NCI-H2029 (cell line): ENCODE results near the gene COL9A1.

Source experiments
- DNase-seq: peaks from one replicate; lab custom pipeline; 2025; lab: John Stamatoyannopoulos, UW

The COL9A1 gene

DNA sequence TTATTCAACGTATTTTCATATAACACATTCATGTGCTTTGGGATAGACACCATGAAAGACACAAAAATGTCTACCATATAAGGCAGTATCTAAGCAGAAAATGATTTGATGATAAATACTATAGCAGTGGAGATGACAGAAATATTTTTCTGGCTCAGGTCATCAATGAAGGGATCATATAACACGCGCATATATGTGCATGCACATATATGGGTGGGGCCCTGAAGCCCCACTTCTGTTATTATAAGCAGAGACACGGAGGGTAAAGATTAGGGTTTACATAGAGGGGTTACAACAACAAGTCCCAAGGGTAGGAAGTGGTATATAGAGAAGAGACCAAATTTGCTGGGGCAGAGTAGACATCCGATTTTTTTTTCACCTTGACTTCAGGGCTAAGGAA is 16.0 kb downstream of the COL9A1 start:
- no peak for DNase-seq

DNA sequence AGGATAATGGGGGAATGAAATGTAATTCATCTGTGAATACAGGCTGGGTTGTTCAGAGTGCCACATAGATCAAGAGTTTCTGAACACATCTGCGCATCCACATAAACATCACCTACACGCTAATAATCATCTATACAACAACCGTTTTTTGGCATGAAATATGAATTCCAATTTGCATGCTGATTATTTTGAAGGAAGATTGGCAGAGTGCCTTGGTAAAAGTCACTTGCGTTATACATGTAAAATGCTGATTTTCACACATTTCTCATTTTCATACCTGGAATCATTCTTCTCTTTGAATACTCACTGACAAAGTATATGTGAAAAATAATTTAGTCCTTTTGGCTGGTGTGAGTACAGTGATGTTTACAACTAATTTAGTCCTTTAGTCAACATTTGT is 17.7 kb downstream of the COL9A1 start:
- DNase-seq: no peak

DNA sequence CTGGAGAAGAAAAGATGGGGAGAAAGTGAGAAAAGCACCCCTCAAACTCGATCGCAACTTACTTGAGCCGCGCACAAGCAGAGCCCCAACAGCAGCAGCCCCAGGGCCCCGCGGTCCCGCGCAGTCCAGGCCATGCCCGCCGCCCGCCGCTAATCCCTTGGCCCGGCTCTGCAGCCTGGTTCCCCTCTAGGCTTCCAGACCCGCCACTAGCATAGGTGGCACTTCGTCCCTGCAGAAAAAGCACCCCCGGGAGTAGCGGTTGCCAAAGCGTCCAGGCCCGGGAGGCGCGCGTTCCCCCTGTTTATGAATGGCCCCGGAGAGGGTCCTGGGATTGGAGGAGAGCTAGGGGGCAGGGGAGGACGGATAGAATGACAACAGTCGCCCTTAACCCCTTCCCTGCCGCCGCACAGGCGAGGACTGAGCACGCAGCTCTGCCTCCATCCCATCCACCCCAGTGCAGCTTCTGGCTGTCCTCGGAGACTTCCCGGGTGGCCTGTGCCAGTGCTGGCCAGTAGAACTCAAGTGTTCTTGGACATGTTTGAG is 19.9 kb downstream of the COL9A1 start:
- no peak for DNase-seq

DNA sequence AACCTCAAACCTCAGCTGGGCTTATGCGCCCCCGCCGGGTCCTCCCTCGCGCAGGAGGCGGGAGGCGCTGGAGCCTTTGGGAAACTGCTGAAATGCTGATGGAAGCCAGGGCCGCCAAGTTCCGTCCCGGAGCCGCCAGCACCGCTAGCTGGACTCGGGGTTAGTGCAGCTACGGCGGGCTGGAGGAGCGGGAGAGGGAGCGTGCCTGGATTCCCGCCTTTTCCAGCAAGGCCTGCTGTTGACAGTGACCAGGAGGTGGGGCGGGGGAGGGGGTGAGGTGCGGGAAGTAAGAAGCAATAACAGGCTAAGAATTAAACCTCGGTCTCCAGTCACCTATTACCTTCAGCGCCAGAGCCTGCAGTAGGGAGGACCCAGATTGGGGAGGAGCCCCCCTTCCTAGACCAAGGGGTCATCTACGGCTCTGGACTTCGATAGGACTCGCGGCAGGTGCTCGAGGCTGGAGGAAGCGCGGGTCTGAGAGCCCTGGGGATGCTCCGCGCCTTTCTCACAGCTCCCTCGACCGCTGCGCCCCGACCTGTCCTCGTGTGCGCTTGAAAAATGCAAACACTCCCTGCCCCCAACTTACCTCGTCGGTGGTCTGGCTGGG is 20.5 kb downstream of the COL9A1 start:
- DNase-seq: no peak

DNA sequence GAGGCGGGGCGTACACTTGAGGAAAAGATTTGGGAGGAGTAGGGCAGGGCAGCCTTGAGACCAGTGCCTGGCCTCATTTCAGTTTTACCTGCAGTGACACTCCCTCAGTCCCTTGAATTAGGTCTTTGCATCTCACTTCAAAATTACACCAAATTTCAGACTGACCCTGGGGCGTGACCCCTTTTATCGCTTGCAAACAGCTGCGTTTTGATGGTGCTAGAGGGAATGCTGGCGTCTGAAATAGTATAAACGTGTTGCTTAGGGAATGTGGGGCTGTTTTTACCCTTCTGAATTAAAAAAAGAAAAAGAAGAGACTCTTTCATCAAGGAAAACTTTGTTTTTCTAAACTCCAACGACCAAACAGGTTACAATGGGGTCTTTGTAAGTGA is 21.0 kb downstream of the COL9A1 start:
- no peak for DNase-seq

DNA sequence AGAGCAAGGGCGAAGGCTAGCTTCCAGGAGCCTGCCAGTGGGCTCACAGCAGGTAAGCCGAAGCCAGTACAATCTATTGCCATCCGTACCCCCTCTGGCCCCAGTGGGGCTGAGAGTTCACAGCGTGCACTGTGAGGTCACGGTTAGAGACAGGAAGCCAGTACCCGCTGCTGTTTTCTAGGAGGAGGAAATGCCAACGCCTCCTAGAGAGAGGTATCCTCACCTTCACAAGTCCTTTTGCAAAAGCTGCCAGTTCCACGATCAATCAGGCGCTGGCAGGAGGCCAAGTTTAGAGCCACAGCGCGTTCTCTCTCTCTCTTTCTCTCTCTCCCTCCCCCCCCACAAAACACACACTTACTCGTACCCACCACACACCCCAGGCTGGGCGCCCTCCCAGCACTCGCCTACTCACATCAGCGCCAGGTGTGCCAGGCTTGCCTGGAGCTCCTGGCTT is 22.5 kb downstream of the COL9A1 start:
- DNase-seq: peak; percentile 81

DNA sequence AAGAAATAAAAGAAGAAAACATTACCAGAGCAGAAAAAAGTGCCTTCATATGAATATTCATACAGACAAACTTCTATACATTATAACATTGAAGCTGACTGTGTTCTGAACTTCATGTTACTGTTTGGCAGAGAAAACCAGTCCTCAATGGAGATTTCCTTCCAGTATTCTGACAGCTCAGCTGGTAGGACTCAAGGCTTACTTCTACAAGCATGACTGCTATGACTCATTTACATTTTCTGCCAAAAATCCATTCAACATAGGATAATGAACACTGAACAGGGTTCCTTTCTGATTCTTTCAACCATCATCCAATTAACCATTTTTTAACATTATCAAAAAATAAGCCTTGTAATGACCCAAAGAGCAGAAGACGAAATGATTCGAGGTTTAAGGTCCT is 25.4 kb downstream of the COL9A1 start:
- DNase-seq: no peak

DNA sequence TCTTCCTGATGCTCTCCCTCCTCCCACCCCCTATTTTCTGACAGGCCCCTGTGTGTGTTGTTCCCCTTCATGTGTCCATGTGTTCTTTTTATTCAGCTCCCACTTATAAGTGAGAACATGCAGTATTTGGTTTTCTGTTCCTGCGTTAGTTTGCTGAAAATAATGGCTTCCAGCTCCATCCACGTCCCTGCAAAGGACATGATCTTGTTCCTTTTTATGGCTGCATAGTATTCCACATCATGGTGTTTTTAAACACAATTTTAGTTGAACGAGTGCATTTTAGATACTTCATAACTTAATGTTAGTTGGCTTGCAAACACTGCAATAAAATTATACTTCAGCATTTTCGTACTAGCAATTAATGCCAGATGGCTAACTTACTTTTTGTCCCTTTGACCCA is 28.5 kb downstream of the COL9A1 start:
- no peak for DNase-seq

DNA sequence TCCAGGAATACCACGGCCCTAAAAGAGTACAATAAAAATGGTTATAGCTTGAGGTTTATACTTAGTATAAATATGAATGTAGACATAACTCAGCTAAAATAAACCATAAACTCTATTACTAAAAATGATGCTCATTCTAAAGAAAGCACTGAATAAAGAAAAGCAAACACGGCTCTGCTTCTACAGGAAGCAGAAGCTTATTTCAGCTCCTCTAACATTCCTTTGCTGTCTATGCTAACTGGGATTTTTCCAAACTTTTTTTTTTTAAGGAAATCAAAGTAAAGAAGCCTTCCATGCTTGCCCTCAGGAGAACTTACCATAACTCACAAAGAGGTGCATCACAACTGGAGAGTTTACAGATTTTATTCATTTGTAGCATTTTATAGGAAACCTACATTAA is 30.8 kb downstream of the COL9A1 start:
- no peak for DNase-seq

DNA sequence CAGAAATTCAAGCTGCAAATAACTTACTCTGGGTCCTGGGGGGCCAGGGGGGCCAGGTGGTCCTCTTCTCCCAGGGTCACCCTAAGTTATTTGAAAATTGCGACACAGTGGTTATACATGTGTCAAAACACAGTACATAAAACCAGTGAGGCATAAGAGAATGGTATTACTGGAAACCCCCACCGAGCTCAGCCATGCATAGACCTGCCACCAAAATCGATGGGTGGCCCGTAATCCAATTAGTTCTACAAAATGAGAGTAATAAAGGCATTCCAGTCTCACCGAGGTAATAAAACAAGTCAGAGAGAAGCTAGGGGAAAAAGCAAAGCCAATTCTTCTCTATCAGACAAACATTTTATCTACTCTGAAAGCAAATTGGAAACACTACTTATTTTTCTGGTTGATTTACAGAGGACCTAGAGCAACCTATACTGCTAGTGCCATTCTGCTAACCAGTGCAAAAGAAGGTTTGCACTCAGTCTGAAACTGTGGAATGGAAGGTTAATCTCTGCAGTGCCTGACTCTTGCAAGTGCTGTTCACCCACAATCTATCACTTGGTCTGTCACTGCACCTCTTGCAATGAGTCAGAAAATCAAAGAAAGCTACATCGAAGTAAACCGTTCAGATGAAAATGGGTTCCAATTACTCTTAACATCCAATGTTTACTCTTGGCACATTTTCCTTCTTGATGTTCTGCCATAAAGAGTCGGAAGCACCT is 32.4 kb downstream of the COL9A1 start:
- DNase-seq: no peak

DNA sequence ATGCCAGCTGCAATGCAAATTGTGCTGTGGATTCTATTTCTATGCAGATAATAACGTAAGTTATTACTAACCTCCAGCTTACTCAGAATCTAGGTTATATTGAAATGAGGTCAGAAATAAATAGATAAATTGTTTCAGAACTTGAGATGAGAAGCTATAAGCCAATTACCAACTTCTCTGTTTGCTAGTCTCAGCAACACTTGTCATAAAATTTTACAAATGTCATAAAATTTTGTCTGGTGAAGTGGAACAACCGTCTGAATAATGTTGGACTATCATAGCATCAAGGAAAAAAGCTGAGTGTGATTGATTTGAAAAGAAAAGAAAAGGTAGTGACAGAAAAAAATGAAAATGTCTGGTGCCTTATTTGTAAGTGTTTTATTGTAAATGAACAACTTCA is 36.7 kb downstream of the COL9A1 start:
- no peak for DNase-seq

DNA sequence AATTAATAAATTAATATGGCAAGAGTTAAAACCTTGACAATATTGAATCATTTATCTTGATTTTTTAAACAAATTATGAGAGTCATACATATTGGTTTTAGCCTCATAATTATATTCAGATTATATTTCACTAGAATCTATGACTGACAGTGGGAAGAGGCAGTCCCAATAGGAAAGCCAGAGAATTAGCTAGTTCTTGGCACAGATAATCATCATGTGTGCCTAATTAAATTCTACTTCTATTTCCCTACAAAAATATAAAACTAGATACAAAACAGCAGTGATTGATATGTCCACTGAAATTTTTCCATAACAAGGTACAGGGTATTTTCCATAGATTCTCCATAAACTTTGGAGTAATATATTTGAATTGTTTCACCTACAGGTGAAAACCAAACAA is 38.6 kb downstream of the COL9A1 start:
- no peak for DNase-seq

DNA sequence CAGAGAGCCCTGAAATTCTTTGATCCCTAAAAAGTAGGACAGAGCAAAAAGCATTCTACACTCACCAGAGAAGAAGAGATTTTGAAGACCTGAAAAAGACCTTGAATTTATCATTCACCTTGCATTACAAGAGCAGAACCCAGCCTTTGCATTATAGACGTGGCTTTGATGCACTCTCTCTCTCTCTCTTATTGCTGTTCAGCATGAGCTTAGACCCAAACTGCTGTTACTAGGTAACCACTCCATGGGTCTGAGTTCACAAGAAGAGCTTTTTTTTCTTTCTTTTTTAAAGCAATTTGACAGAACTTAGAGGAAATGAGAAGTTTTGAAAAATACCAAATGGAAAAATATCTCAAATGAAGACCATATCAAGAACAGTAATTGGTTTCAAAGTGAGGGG is 44.4 kb downstream of the COL9A1 start:
- DNase-seq: no peak

DNA sequence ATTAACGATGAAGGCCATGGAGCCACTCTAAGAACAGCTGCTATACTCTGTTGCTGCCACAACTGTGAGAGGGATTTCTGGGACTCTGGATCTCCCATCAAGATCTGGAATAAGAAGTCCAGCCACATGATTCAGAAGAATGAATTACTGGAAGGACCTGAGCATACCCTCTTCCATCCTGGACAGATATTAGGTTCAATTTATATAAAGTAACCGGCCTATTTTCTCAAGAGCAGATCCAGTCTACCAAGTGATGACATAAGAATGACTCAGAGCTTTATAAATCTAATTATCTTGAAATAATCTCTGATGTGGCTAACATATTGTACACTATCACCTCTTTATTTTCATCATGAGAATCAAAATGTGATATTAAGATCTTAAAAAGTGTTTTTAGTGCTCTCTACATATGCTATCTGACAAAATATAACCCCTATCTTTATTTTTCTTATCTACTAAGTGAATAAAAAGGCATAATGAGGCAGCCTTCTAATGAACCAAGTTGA is 45.1 kb downstream of the COL9A1 start:
- DNase-seq: no peak

DNA sequence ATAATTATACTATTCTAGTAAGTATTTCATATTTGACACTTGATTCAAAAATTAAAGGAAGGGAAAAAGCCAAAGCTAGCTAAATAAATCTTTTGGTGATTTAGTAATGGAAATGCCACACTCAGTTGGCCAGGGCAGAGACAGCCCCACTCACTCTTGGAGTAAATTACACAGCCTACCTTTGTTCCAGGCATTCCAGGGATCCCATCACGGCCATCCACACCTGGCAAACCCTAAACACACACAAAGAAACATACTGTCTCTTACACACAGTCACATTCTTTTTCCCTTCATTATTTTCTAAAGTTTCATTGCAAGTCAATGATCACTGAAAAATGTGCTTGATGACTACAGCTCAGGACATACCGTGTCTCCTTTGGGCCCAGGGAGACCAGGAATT is 48.1 kb downstream of the COL9A1 start:
- DNase-seq: no peak

DNA sequence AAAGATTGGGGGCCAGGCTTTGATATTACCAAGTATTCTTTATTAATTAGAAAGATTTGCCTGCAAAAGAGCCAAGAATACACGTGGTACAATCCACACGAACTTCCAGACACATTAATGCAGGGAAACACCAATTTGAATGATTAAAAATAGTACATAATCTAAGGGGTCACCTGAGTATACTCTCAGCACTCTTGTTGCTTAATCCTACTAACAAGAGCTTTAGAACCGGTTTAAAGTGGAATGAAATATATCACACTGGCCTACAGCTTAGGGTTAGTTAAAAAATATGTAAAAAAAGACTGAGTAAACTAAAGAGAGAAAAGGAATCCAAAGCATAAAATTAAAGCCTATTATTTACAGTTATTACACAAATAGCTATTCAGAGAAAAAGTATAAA is 49.0 kb downstream of the COL9A1 start:
- no peak for DNase-seq

DNA sequence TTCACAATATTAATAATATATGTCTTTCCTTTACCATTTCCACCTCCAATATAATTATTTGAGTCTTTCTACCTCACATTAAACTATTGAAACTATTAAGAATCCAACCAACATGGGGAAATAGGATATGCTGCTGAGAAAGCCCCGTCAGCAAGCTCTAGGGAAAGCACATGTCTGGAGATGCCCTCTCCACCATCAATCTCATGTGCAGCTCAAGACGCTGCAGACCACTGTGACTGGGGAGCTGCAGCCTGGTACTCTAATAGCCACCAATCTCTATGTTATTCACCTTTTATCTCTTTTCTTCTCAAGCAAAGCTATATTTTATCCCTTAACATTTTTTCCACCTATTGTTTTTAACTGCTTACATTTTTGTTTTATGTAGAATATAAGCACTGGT is 50.3 kb downstream of the COL9A1 start:
- no peak for DNase-seq

DNA sequence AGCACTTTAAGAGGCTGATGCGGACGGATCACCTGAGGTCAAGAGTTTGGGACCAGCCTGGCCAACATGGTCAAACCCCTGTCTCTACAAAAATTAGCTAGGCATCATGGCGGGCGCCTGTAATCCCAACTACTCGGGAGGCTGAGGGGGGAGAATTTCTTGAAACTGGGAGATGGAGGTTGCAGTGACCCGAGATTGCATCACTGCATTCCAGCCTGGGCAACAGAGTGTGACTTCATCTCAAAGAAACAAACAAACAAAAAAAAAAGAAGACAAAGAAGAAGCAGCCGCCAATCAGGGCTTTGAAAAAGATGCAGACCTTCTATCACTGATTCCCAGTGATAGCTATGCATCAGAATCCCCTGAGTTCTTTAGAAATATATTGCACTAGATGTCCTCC is 56.8 kb downstream of the COL9A1 start:
- DNase-seq: no peak

DNA sequence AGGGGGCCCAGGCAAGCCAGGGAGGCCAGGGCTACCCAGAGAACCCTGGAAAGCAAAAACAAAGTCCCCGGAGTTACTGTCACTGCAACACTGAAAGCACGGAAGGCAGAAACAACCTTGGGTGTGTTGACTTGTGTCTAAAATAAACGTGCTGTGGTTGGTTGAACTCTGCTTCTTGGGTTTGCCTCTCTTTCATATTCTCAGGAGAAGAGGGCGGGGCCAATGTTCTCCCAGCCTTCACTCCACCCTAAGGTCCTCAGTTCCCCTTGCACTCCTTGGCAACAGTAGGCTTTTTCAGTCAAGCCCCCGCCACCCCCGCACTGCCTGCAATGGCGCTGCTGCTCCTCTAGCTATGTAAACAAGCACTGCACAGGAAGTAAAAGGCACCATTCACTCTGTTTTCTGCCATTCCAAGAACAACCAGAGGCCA is 60.9 kb downstream of the COL9A1 start:
- peak; percentile 40 for DNase-seq

DNA sequence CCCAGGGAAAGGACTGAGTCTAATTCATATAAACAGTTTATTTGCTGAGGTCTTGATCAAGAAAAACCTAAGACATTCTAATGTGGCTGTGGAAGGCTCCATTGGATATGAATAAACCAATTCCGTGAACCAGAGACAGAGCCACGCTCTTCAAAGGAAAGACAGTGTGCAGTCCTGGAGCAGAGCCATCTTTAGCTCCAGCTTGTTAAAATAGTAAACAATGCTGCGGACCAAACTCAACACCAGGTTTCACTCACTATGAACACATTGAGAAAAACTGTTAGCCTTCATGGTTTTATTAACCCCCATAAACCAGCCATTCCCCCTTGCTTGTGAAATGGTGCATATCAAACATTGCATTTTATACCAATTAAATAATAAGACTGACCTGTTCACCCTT is 61.9 kb downstream of the COL9A1 start:
- peak; percentile 12 for DNase-seq

DNA sequence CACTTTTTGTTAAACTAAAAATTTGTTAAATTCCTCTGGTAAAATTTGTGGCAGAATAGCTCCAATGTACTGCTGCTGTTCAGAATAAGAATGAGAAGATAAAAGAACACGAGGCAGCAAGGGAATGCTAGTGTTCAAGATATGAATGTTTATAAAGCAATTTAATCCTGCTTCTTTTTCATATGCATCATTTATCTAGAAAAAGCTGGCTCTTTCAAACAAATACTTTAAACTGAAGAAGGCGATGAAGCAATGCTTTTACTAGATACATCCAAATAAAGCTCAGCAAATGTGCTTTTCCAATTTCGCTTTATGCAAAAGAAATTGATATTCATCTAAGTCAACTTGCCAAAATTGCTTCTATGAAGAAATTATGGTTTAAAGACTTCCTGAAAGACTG is 66.5 kb downstream of the COL9A1 start:
- no peak for DNase-seq

DNA sequence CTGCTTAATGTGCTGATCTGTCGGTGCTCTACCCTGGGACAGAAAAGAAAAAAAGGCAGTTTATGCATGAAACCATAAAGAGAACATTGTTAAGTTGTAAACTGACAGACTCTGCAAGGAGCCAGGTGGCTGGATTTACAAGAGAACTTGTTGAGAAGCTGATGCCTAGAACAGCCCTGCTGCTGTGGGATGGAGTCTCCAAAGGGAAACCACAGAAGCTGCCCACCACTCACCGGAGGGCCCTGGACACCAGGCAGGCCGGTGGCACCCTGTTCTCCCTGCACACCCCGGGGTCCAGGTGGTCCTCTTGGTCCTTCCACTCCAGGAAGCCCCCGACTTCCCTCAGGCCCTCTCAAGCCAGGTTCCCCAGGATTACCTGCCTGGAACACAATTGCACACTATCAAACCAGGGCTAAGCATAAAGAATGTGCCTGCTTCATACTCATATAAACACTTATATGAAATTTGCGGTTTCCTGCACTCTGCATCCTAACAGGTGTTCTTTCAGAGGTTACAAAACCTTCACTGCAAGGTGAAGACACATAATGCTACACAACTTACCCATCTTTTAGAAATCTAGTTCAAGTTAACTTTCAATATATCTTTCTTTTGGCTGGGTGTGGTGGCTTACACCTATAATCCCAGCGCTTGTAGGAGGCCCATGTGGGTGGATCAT is 68.2 kb downstream of the COL9A1 start:
- no peak for DNase-seq

DNA sequence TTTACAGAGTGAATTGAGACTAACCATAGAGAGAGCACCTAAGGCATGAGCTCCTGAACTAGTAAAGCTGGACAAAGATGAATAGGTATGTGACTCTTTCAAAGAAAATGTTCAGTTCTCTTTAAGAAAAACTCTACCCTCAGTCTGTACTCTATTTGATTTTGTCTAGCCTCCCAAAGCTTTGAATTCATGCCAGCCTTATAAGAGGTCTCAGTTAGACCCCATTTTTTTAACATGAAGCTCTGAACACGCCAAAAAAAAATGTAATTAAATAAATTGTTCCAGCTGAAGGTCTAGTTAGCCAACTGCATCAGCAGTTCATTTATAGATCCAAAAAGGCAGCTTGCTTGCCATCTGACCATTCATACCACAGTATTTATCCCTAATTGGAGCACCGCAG is 71.6 kb downstream of the COL9A1 start:
- DNase-seq: no peak
